ENCODE measurements around the gene DCAF8L2. TPM values are rescaled to one million over a fixed set of nuclear protein-coding genes. Genes with fewer than 3 reads are reported as not detected.
A peak's percentile ranks its signal among the peaks of the same experiment; 100 is the strongest.
"Not testable (repeated sequence)": the region's sequence is repeated elsewhere in the genome, so short reads cannot be mapped to it uniquely, and the experiment has no call there.

The DCAF8L2 gene
- total RNA-seq, 2 donors from 2014 or later = not detected

GRCh38 chrX:27608671-27609070 lies 18.5 kb downstream of the DCAF8L2 start:
- Mint-ChIP-seq H3K27ac (no peak overlapping the region), H3K36me3 (ENCODE audit: insufficient read depth in 2 of 2) (peaks cover 0 to 1% of the 10 kb centered on the region in 2 donors), H3K4me3 (no peak overlapping the region), H3K27me3 (ENCODE audit: low read depth) (no peaks in the 10 kb centered on the region), H3K4me1 (ENCODE audit: low read depth) (no peaks in the 10 kb centered on the region), H3K9me3 (no peaks in the 10 kb centered on the region)
- DNase-seq (no peak), ATAC-seq (replicated peaks in 1 of 2) (no peak)

GRCh38 chrX:27619459-27619858 lies 29.3 kb downstream of the DCAF8L2 start:
- Mint-ChIP-seq H3K9me3 (peaks cover 2 to 4% of the 10 kb centered on the region in 2 donors), H3K4me1 (ENCODE audit: low read depth) (no peaks in the 10 kb centered on the region), H3K27ac (no peak overlapping the region), H3K36me3 (ENCODE audit: insufficient read depth in 2 of 2) (peaks cover 0 to 2% of the 10 kb centered on the region in 2 donors), H3K4me3 (no peak overlapping the region), H3K27me3 (ENCODE audit: low read depth) (peaks cover 6% of the 10 kb centered on the region)
- no peak for DNase-seq
- ATAC-seq (replicated peaks in 1 of 2) = no peak

DNA sequence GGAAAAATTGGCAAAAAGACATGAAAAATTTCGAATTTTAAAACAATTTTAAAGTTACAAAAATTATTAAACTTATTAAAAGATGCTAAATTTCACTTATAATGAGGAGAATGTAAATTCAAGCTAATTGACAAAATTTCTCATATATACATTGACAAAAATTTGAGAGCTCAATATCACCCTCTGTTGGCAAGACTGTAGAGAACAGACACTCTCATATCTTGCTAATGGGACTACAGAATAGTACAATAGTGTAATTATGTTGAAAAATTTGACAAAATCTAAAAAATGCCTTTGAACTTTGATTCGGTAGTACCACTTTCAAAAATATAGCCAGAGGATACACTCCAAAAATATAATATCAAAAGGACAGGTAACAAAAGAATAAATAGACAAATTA lies 29.8 kb downstream of the DCAF8L2 start:
- H3K36me3 Mint-ChIP-seq (ENCODE audit: insufficient read depth in 2 of 2) = no peaks in the 10 kb centered on the region
- H3K27me3 Mint-ChIP-seq (ENCODE audit: low read depth) = peaks cover under 1% of the 10 kb centered on the region
- DNase-seq (no peak), ATAC-seq (replicated peaks in 1 of 2) (no peak)
- no peak overlapping the region for H3K4me3 Mint-ChIP-seq
- H3K27ac Mint-ChIP-seq = no peak overlapping the region
- H3K4me1 Mint-ChIP-seq (ENCODE audit: low read depth) = no peaks in the 10 kb centered on the region
- no peaks in the 10 kb centered on the region for H3K9me3 Mint-ChIP-seq

- peaks cover 1% of the 10 kb centered on the region in 2 donors for H3K9me3 Mint-ChIP-seq
- ATAC-seq (replicated peaks in 1 of 2) (no peak), DNase-seq (no peak)
- peaks cover 0 to 2% of the 10 kb centered on the region in 2 donors for H3K36me3 Mint-ChIP-seq (ENCODE audit: insufficient read depth in 2 of 2)
- H3K27me3 Mint-ChIP-seq (ENCODE audit: low read depth) = no peaks in the 10 kb centered on the region
- no peak overlapping the region for H3K4me3 Mint-ChIP-seq
- no peak overlapping the region for H3K27ac Mint-ChIP-seq
- no peaks in the 10 kb centered on the region for H3K4me1 Mint-ChIP-seq (ENCODE audit: low read depth)
These were observed 32.7 kb downstream of the DCAF8L2 start for GRCh38 chrX:27622883-27623282.

GRCh38 chrX:27626066-27626465 lies 35.9 kb downstream of the DCAF8L2 start:
- ATAC-seq (replicated peaks in 1 of 2) (no peak), DNase-seq (no peak)
- no peaks in the 10 kb centered on the region for H3K27me3 Mint-ChIP-seq (ENCODE audit: low read depth)
- H3K27ac Mint-ChIP-seq = no peak overlapping the region
- H3K4me3 Mint-ChIP-seq = no peak overlapping the region
- H3K36me3 Mint-ChIP-seq (ENCODE audit: insufficient read depth in 2 of 2) = peaks cover 0 to 2% of the 10 kb centered on the region in 2 donors
- no peaks in the 10 kb centered on the region for H3K4me1 Mint-ChIP-seq (ENCODE audit: low read depth)
- H3K9me3 Mint-ChIP-seq = peaks cover 3 to 4% of the 10 kb centered on the region in 2 donors

- DNase-seq (no peak), ATAC-seq (replicated peaks in 1 of 2) (no peak)
- H3K4me3 Mint-ChIP-seq = no peak overlapping the region
- H3K27ac Mint-ChIP-seq = no peak overlapping the region
- peaks cover 10 to 12% of the 10 kb centered on the region in 2 donors for H3K9me3 Mint-ChIP-seq
- H3K27me3 Mint-ChIP-seq (ENCODE audit: low read depth) = no peaks in the 10 kb centered on the region
- no peaks in the 10 kb centered on the region for H3K4me1 Mint-ChIP-seq (ENCODE audit: low read depth)
- H3K36me3 Mint-ChIP-seq (ENCODE audit: insufficient read depth in 2 of 2) = no peaks in the 10 kb centered on the region
These were observed 43.2 kb downstream of the DCAF8L2 start for GRCh38 chrX:27633328-27633727.

DNA sequence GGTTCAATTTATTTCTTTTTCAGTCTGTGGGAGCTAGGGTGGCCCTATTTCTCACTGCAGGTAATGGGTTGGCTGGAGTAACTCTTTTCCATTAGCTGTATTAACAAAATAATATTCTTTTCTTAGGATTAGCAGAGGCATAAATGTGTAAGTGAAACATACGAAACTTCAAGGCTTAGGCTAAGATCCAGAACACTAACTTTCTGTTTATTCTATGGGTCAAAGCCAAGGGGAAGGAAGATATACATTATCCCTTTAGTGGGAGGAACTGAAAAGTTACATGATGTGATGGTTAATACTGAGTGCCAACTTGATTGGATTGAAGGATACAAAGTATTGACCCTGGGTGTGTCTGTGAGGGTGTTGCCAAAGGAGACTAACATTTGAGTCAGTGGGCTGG lies 66.4 kb downstream of the DCAF8L2 start:
- Mint-ChIP-seq H3K27ac (no peak overlapping the region), H3K27me3 (ENCODE audit: low read depth) (no peaks in the 10 kb centered on the region), H3K9me3 (no peaks in the 10 kb centered on the region), H3K4me3 (no peak overlapping the region), H3K4me1 (ENCODE audit: low read depth) (no peaks in the 10 kb centered on the region), H3K36me3 (ENCODE audit: insufficient read depth in 2 of 2) (peaks cover 0 to 1% of the 10 kb centered on the region in 2 donors)
- DNase-seq = no peak
- no peak for ATAC-seq (replicated peaks in 1 of 2)

DNA sequence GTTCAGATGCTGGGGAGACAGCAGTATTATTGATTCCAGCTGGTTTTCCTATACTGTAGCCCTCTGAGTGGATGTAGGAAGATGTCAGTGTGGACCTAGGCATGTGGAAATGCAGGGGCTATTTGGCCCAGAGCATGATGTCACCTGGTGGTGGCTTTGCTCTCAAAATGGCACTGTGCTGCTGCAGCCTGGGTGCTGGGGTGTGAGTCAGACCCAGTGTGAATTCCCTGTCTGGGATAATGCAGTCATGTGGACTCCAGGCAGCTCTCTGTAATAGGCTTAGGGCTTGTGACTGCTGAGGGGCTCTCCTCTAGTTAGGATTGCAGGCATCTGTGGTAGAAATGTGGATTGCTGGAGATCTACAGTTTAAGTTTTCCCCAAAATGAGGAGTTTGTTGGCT lies 70.7 kb downstream of the DCAF8L2 start:
- Mint-ChIP-seq H3K36me3 (ENCODE audit: insufficient read depth in 2 of 2) (peaks cover 0 to 1% of the 10 kb centered on the region in 2 donors), H3K4me3 (no peak overlapping the region), H3K27me3 (ENCODE audit: low read depth) (no peaks in the 10 kb centered on the region), H3K4me1 (ENCODE audit: low read depth) (no peaks in the 10 kb centered on the region), H3K27ac (no peak overlapping the region), H3K9me3 (no peaks in the 10 kb centered on the region)
- DNase-seq = no peak
- ATAC-seq (replicated peaks in 1 of 2) = no peak

GRCh38 chrX:27671234-27671633 lies 81.1 kb downstream of the DCAF8L2 start:
- DNase-seq = no peak
- H3K9me3 Mint-ChIP-seq = peaks cover 0 to 1% of the 10 kb centered on the region in 2 donors
- no peaks in the 10 kb centered on the region for H3K27me3 Mint-ChIP-seq (ENCODE audit: low read depth)
- H3K4me1 Mint-ChIP-seq (ENCODE audit: low read depth) = no peaks in the 10 kb centered on the region
- H3K36me3 Mint-ChIP-seq (ENCODE audit: insufficient read depth in 2 of 2) = no peaks in the 10 kb centered on the region
- no peak overlapping the region for H3K27ac Mint-ChIP-seq
- ATAC-seq (replicated peaks in 1 of 2) = no peak
- H3K4me3 Mint-ChIP-seq = no peak overlapping the region

GRCh38 chrX:27674491-27674890 lies 84.3 kb downstream of the DCAF8L2 start:
- Mint-ChIP-seq H3K36me3 (ENCODE audit: insufficient read depth in 2 of 2) (no peaks in the 10 kb centered on the region), H3K9me3 (peaks cover 2 to 3% of the 10 kb centered on the region in 2 donors), H3K27me3 (ENCODE audit: low read depth) (no peaks in the 10 kb centered on the region), H3K27ac (no peak overlapping the region), H3K4me1 (ENCODE audit: low read depth) (no peaks in the 10 kb centered on the region), H3K4me3 (no peak overlapping the region)
- ATAC-seq (replicated peaks in 1 of 2) = no peak
- DNase-seq = no peak

- DNase-seq = no peak
- Mint-ChIP-seq H3K9me3 (peaks cover 2 to 3% of the 10 kb centered on the region in 2 donors), H3K27me3 (ENCODE audit: low read depth) (no peaks in the 10 kb centered on the region), H3K36me3 (ENCODE audit: insufficient read depth in 2 of 2) (no peaks in the 10 kb centered on the region), H3K4me3 (no peak overlapping the region), H3K4me1 (ENCODE audit: low read depth) (no peaks in the 10 kb centered on the region), H3K27ac (no peak overlapping the region)
- no peak for ATAC-seq (replicated peaks in 1 of 2)
These were observed 85.3 kb downstream of the DCAF8L2 start for GRCh38 chrX:27675493-27675892.

GRCh38 chrX:27679281-27679680 lies 89.1 kb downstream of the DCAF8L2 start:
- peaks cover 5% of the 10 kb centered on the region for H3K27me3 Mint-ChIP-seq (ENCODE audit: low read depth)
- H3K27ac Mint-ChIP-seq = no peak overlapping the region
- H3K36me3 Mint-ChIP-seq (ENCODE audit: insufficient read depth in 2 of 2) = no peaks in the 10 kb centered on the region
- ATAC-seq (replicated peaks in 1 of 2) (no peak), DNase-seq (no peak)
- H3K4me1 Mint-ChIP-seq (ENCODE audit: low read depth) = no peaks in the 10 kb centered on the region
- H3K9me3 Mint-ChIP-seq = peaks cover 2 to 3% of the 10 kb centered on the region in 2 donors
- H3K4me3 Mint-ChIP-seq = no peak overlapping the region

- Mint-ChIP-seq H3K27ac (no peak overlapping the region), H3K27me3 (ENCODE audit: low read depth) (peaks cover 5% of the 10 kb centered on the region), H3K36me3 (ENCODE audit: insufficient read depth in 2 of 2) (no peaks in the 10 kb centered on the region), H3K4me1 (ENCODE audit: low read depth) (no peaks in the 10 kb centered on the region), H3K4me3 (no peak overlapping the region), H3K9me3 (peaks cover 2 to 3% of the 10 kb centered on the region in 2 donors)
- ATAC-seq (replicated peaks in 1 of 2) = no peak
- no peak for DNase-seq
These were observed 90.6 kb downstream of the DCAF8L2 start for GRCh38 chrX:27680726-27681125.

DNA sequence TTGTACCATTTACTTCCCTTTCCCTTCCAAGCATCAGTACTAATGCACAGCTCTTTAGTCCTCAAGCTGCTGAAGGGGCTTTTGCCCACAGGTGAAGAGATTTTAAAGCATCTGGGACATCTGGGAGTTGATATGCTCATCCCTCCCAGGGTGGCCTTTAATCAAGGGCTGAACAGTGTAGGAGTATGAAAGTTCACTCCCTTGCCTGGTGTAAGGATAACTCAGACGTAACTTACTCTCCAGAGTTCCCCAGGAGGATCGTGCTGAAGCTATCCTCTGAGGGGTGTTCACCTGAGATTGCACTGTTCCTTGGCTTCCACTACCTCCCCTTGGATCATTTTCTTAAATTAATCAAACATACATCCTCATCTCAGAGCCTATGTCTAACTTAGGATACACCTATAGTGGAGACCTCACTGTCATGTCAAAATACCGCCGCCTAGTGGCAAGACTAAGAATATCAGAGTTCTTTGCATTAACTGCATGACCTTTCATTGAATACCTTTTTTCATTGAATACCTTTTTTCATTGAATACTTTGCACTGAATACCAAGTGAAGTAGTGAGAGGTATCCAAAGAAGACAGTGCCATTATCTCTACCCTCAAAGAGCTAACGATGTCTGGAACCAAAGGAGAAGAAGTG lies 93.5 kb downstream of the DCAF8L2 start:
- H3K27me3 Mint-ChIP-seq (ENCODE audit: low read depth); H3K36me3 Mint-ChIP-seq (ENCODE audit: insufficient read depth in 2 of 2); ATAC-seq (replicated peaks in 1 of 2); H3K9me3 Mint-ChIP-seq; H3K27ac Mint-ChIP-seq; H3K4me3 Mint-ChIP-seq; H3K4me1 Mint-ChIP-seq (ENCODE audit: low read depth): not testable (repeated sequence)
- DNase-seq = peak; percentile 7 to 8
